ENCODE results near the gene RPL22. TPM values are rescaled to one million over a fixed set of nuclear protein-coding genes. Genes with fewer than 3 reads are reported as not detected.

RPL22 gene
- total RNA-seq, 1 experiment from 2014 or later: 309 TPM

- H3K27ac ChIP-seq (ENCODE audit: low read length): no peak overlapping the region
- H3K4me3 ChIP-seq (ENCODE audit: low read depth in 2 of 2, low read length in 2 of 2): no peak overlapping the region
- no peak for ATAC-seq
- H3K9me3 ChIP-seq (ENCODE audit: control insufficient read depth, insufficient read depth, low read depth, low read length): no peaks in the 10 kb centered on the region
- in situ Hi-C loops (cut with HindIII; ENCODE audit: low pct_unique_long_range_greater_than_20kb, low sequenced_read_pairs): no loop called here
- TF ChIP-seq REST (IDR thresholded peaks at IDR 0.05; ENCODE audit: insufficient read depth in 1 of 2, low read depth in 2 of 2, low read length in 1 of 2) (no peak), TCF7L2 (IDR thresholded peaks at IDR 0.05; ENCODE audit: low read depth, low read length) (no peak), SIN3A (IDR thresholded peaks at IDR 0.05; ENCODE audit: borderline replicate concordance, insufficient read depth, low read depth, low read length) (no peak), POLR2AphosphoS5 (IDR thresholded peaks at IDR 0.05; ENCODE audit: low read depth, low read length) (no peak), CTCF (IDR thresholded peaks at IDR 0.05) (no peak)
- BruUV-seq (replicated peaks): no TSS peak
- intact Hi-C loops (cut with micrococcal nuclease; ENCODE audit: unreplicated experiment): no loop called here
- no peaks in the 10 kb centered on the region; the same call in 1 of the 2 replicates for H3K36me3 ChIP-seq (ENCODE audit: control insufficient read depth, insufficient read depth, low read length)
- peaks cover 3% of the 10 kb centered on the region for H3K4me1 ChIP-seq (ENCODE audit: control insufficient read depth, insufficient read depth, low read length)
- CTCF ChIA-PET: interaction anchor here (0.6 kb wide), 3 partner anchors 10 to 198 kb away, joined by 3 read pairs; no protein-coding TSS in a partner anchor
- no peaks in the 10 kb centered on the region; the same call in 1 of the 2 replicates for H3K27me3 ChIP-seq (ENCODE audit: control insufficient read depth, insufficient read depth, low read length)
- DNase-seq (ENCODE audit: low read depth, low spot score): no peak
- POLR2A ChIA-PET: no interaction called here
Observed at GRCh38 chr1:6239213-6239752, 39.9 kb upstream of the RPL22 start.

GRCh38 chr1:6237093-6237492 lies 37.7 kb upstream of the RPL22 start:
- ATAC-seq (no peak), DNase-seq (ENCODE audit: low read depth, low spot score) (no peak)
- ChIA-PET CTCF (interaction anchor here (0.6 kb wide), 1 partner anchor 8 kb away, joined by 5 read pairs; no protein-coding TSS in a partner anchor), POLR2A (no interaction called here)
- no TSS peak for BruUV-seq (replicated peaks)
- peaks cover 6% of the 10 kb centered on the region for H3K4me1 ChIP-seq (ENCODE audit: control insufficient read depth, insufficient read depth, low read length)
- TF ChIP-seq TCF7L2 (IDR thresholded peaks at IDR 0.05; ENCODE audit: low read depth, low read length) (no peak), SIN3A (IDR thresholded peaks at IDR 0.05; ENCODE audit: borderline replicate concordance, insufficient read depth, low read depth, low read length) (no peak), REST (IDR thresholded peaks at IDR 0.05; ENCODE audit: insufficient read depth in 1 of 2, low read depth in 2 of 2, low read length in 1 of 2) (no peak), POLR2AphosphoS5 (IDR thresholded peaks at IDR 0.05; ENCODE audit: low read depth, low read length) (no peak), CTCF (IDR thresholded peaks at IDR 0.05) (no peak)
- no peak overlapping the region for H3K4me3 ChIP-seq (ENCODE audit: low read depth in 2 of 2, low read length in 2 of 2)
- no peaks in the 10 kb centered on the region for H3K27me3 ChIP-seq (ENCODE audit: control insufficient read depth, insufficient read depth, low read length)
- in situ Hi-C loops (cut with HindIII; ENCODE audit: low pct_unique_long_range_greater_than_20kb, low sequenced_read_pairs): no loop called here
- no peaks in the 10 kb centered on the region for H3K9me3 ChIP-seq (ENCODE audit: control insufficient read depth, insufficient read depth, low read depth, low read length)
- H3K27ac ChIP-seq (ENCODE audit: low read length): no peak overlapping the region
- intact Hi-C loops (cut with micrococcal nuclease; ENCODE audit: unreplicated experiment): no loop called here
- H3K36me3 ChIP-seq (ENCODE audit: control insufficient read depth, insufficient read depth, low read length): peaks cover 2% of the 10 kb centered on the region

All from Panc1 (cell line).